Stimulated activated CD8-positive, alpha-beta memory T cell treated with anti-CD3 and anti-CD28 coated beads, Interleukin-12 subunit alpha, Interleukin-12 subunit beta, amount 100 ng/mL, for 24 hours (primary cell): ENCODE results near the gene UGT1A6.

ENCODE experiments used
- DNase-seq: peaks from one replicate; pipeline ENCODE4 v3.0.0-alpha.2; 2020; ENCODE audit errors: extremely low read depth

The UGT1A6 gene

GRCh38 chr2:233801357-233802131, 108.9 kb downstream of the UGT1A6 start:
- no peak for DNase-seq

GRCh38 chr2:233802132-233802815, 109.6 kb downstream of the UGT1A6 start:
- no peak for DNase-seq

GRCh38 chr2:233803292-233803911, 110.7 kb downstream of the UGT1A6 start:
- no peak for DNase-seq

- DNase-seq = no peak
Observed at GRCh38 chr2:233803994-233804393, 111.3 kb downstream of the UGT1A6 start.

- no peak for DNase-seq
Observed at GRCh38 chr2:233807215-233807865, 114.7 kb downstream of the UGT1A6 start.

- DNase-seq = no peak
Observed at GRCh38 chr2:233807966-233808935, 115.6 kb downstream of the UGT1A6 start.

- no peak for DNase-seq
Observed at GRCh38 chr2:233810385-233810784, 117.7 kb downstream of the UGT1A6 start.

- DNase-seq = no peak
Observed at GRCh38 chr2:233811087-233811486, 118.4 kb downstream of the UGT1A6 start.

- DNase-seq = no peak
Observed at GRCh38 chr2:233811732-233812131, 119.0 kb downstream of the UGT1A6 start.

- DNase-seq = no peak
Observed at GRCh38 chr2:233813236-233814055, 120.8 kb downstream of the UGT1A6 start.

GRCh38 chr2:233814056-233814835, 121.6 kb downstream of the UGT1A6 start:
- DNase-seq = no peak

GRCh38 chr2:233815861-233816260, 123.2 kb downstream of the UGT1A6 start:
- no peak for DNase-seq

GRCh38 chr2:233816334-233816733, 123.6 kb downstream of the UGT1A6 start:
- no peak for DNase-seq

GRCh38 chr2:233816771-233817170, 124.1 kb downstream of the UGT1A6 start:
- no peak for DNase-seq

GRCh38 chr2:233817361-233817911, 124.7 kb downstream of the UGT1A6 start:
- no peak for DNase-seq

GRCh38 chr2:233817995-233818638, 125.4 kb downstream of the UGT1A6 start:
- DNase-seq = no peak

- no peak for DNase-seq
Observed at GRCh38 chr2:233818639-233819621, 126.2 kb downstream of the UGT1A6 start.
